Naive thymus-derived CD4-positive, alpha-beta T cell (primary cell): ENCODE measurements around the gene FCRLB. TPM values are rescaled to one million over a fixed set of nuclear protein-coding genes. Genes with fewer than 3 reads are reported as not detected.

Experiments
- ATAC-seq: fragments of 150-1000 bp; cut with Tn5 transposase; 2 replicates; pipeline ENCODE4 v1.10.0; 2021; ENCODE audit warnings: mild to moderate bottlenecking, moderate library complexity
- CTCF ChIA-PET: fragments of 350-600 bp; sonication (Branson Sonifier 250); formaldehyde crosslinking; loops from one replicate; lab custom pipeline; 2021; ENCODE audit warnings: antibody characterized with exemption; lab: Charles Lee
- POLR2A ChIA-PET: fragments of 350-600 bp; sonication (Branson Sonifier 250); formaldehyde crosslinking; loops from one replicate; lab custom pipeline; 2021; ENCODE audit warnings: antibody characterized with exemption, inconsistent platforms; lab: Charles Lee
- DNase-seq, 9 donors: peaks; one replicate each; pipeline versions ENCODE4 v3.0.0 to v3.0.0-alpha.2; 2020 to 2022; ENCODE audit warnings: mixed read lengths in 1 of 9
- H3K27ac ChIP-seq: one replicate; pipeline ENCODE4 v1.7.0; 2013; ENCODE audit warnings: mild to moderate bottlenecking, low read depth, low read length, moderate library complexity
- H3K27me3 ChIP-seq, 2 donors: one replicate each; pipeline ENCODE4 v1.7.0; 2013; ENCODE audit warnings: low read length in 2 of 2, mild to moderate bottlenecking in 2 of 2, moderate library complexity in 2 of 2; ENCODE audit not compliant: control insufficient read depth in 2 of 2, insufficient read depth in 2 of 2
- H3K36me3 ChIP-seq, 3 experiments: 1 replicate in 2 of 3; 2 replicates in 1 of 3; pipeline ENCODE4 v1.7.0; 2013; ENCODE audit warnings: low read length in 3 of 3, mild to moderate bottlenecking in 3 of 3, moderate library complexity in 1 of 3; ENCODE audit not compliant: insufficient read depth in 3 of 3, control insufficient read depth in 2 of 3
- H3K4me1 ChIP-seq, 2 donors: one replicate each; pipeline ENCODE4 v1.7.0; 2013; ENCODE audit warnings: low read length in 2 of 2, mild to moderate bottlenecking in 2 of 2, moderate library complexity in 1 of 2; ENCODE audit not compliant: control insufficient read depth in 2 of 2, insufficient read depth in 2 of 2
- H3K4me3 ChIP-seq: 2 replicates; pipeline ENCODE4 v1.7.0; 2013; ENCODE audit warnings: mild to moderate bottlenecking, low read length
- H3K9me3 ChIP-seq, 3 experiments: 1 replicate in 2 of 3; 2 replicates in 1 of 3; pipeline ENCODE4 v1.7.0; 2013; ENCODE audit warnings: low read length in 3 of 3; ENCODE audit not compliant: control insufficient read depth in 2 of 3
- H3K27ac Mint-ChIP-seq, 9 donors: one replicate each; pipeline ENCODE4 v1.8.0; 2020 to 2022; ENCODE audit warnings: mixed read lengths in 9 of 9, mild to moderate bottlenecking in 8 of 9, moderate library complexity in 5 of 9, inconsistent platforms in 2 of 9
- H3K27me3 Mint-ChIP-seq, 5 donors: one replicate each; pipeline ENCODE4 v1.8.0; 2021 to 2022; ENCODE audit warnings: mixed read lengths in 5 of 5, mild to moderate bottlenecking in 1 of 5
- H3K36me3 Mint-ChIP-seq, 5 donors: one replicate each; pipeline ENCODE4 v1.8.0; 2020 to 2022; ENCODE audit warnings: mixed read lengths in 5 of 5, mild to moderate bottlenecking in 3 of 5, inconsistent platforms in 1 of 5
- H3K4me1 Mint-ChIP-seq, 7 donors: one replicate each; pipeline ENCODE4 v1.8.0; 2020 to 2022; ENCODE audit warnings: mixed read lengths in 7 of 7, mild to moderate bottlenecking in 3 of 7, inconsistent platforms in 1 of 7
- H3K4me3 Mint-ChIP-seq, 10 donors: one replicate each; pipeline ENCODE4 v1.8.0; 2020 to 2022; ENCODE audit warnings: mild to moderate bottlenecking in 10 of 10, mixed read lengths in 10 of 10, moderate library complexity in 6 of 10, inconsistent platforms in 2 of 10
- H3K9me3 Mint-ChIP-seq, 11 donors: one replicate each; pipeline ENCODE4 v1.8.0; 2020 to 2022; ENCODE audit warnings: mixed read lengths in 11 of 11, mild to moderate bottlenecking in 4 of 11, inconsistent platforms in 1 of 11, moderate library complexity in 1 of 11
- intact Hi-C, 2 donors: fragments of 100-400 bp; cut with micrococcal nuclease; formaldehyde crosslinking; loops; one replicate each; pipeline ENCODE4 v1.15.1; 2023
- polyA plus RNA-seq, 2 donors: library from polyadenylated mRNA; unstranded; fragments of 300-500 nt; fragmentation: Illumina TruSeq; gene quantifications; one replicate each; pipeline ENCODE4 v1.2.3, GENCODE V29; 2021
- total RNA-seq, 6 experiments: library from RNA in 5 of 6; stranded (reverse) in 5 of 6; gene quantifications; 1 replicate in 5 of 6; 2 replicates in 1 of 6; pipeline ENCODE4 v1.2.3 and lab custom pipeline; 2021 to 2026

Gene FCRLB
- total and polyA plus RNA-seq, 7 experiments from 2014 or later = 0.34 to 1.8 (median 0.79) TPM

- peak overlapping the region in 1 of 9 donors; percentile 1 for H3K27ac Mint-ChIP-seq
- no peak for DNase-seq
- Histone ChIP-seq H3K4me3 (no peak overlapping the region), H3K27ac (no peak overlapping the region), H3K27me3 (no peaks in the 10 kb centered on the region), H3K4me1 (peaks cover 11 to 16% of the 10 kb centered on the region in 2 donors), H3K9me3 (no peaks in the 10 kb centered on the region), H3K36me3 (no peaks in the 10 kb centered on the region)
- intact Hi-C loops = loop anchor here (5.0 to 10.0 kb wide), 4 partner anchors 46 to 1804 kb away; partner anchors contain the start of genes TAGLN2 (in 1 of the 2) and TOMM40L (in 1 of the 2)
- H3K9me3 Mint-ChIP-seq = peaks cover 0 to 2% (median 0%) of the 10 kb centered on the region in 11 donors
- peaks cover 0 to 3% (median 0%) of the 10 kb centered on the region in 5 donors for H3K36me3 Mint-ChIP-seq
- ChIA-PET CTCF (interaction anchor here (0.7 to 1.4 kb wide), 2 partner anchors 9 to 241 kb away, joined by 7 to 9 read pairs; no protein-coding TSS in a partner anchor), POLR2A (interaction anchor here (0.7 to 5.3 kb wide), 4 partner anchors 9 to 336 kb away, joined by 3 to 60 read pairs (median 5); no protein-coding TSS in a partner anchor)
- peak overlapping the region in 4 of 10 donors; percentile 5 to 100 (median 99) for H3K4me3 Mint-ChIP-seq
- H3K4me1 Mint-ChIP-seq = peaks cover 21 to 47% (median 35%) of the 10 kb centered on the region in 7 donors
- peaks cover 0 to 72% (median 0%) of the 10 kb centered on the region in 5 donors for H3K27me3 Mint-ChIP-seq
- no peak for ATAC-seq
Observed at GRCh38 chr1:161728376-161729226, 7.3 kb downstream of the FCRLB start.

GRCh38 chr1:161730050-161730564 lies 8.8 kb downstream of the FCRLB start:
- peak overlapping the region in 1 of 9 donors; percentile 3 for H3K27ac Mint-ChIP-seq
- H3K4me1 Mint-ChIP-seq = peaks cover 21 to 43% (median 30%) of the 10 kb centered on the region in 7 donors
- DNase-seq (peak in 1 of 9 donors; percentile 38), ATAC-seq (no peak)
- peaks cover 0 to 2% (median 0%) of the 10 kb centered on the region in 11 donors for H3K9me3 Mint-ChIP-seq
- Histone ChIP-seq H3K27ac (no peak overlapping the region), H3K27me3 (no peaks in the 10 kb centered on the region), H3K4me3 (no peak overlapping the region), H3K4me1 (peaks cover 11 to 16% of the 10 kb centered on the region in 2 donors), H3K36me3 (no peaks in the 10 kb centered on the region), H3K9me3 (no peaks in the 10 kb centered on the region)
- ChIA-PET CTCF (no interaction called here), POLR2A (interaction anchor here (0.6 to 5.3 kb wide), 2 partner anchors 8 to 83 kb away, joined by 7 to 60 read pairs; no protein-coding TSS in a partner anchor)
- peaks cover 0 to 68% (median 0%) of the 10 kb centered on the region in 5 donors for H3K27me3 Mint-ChIP-seq
- H3K4me3 Mint-ChIP-seq = peak overlapping the region in 2 of 10 donors; percentile 6 to 33
- intact Hi-C loops = no loop called here
- peaks cover 0 to 3% (median 0%) of the 10 kb centered on the region in 5 donors for H3K36me3 Mint-ChIP-seq

- DNase-seq (no peak), ATAC-seq (no peak)
- Histone ChIP-seq H3K4me3 (no peak overlapping the region), H3K27ac (no peak overlapping the region), H3K4me1 (peaks cover 11 to 16% of the 10 kb centered on the region in 2 donors), H3K9me3 (no peaks in the 10 kb centered on the region), H3K27me3 (no peaks in the 10 kb centered on the region), H3K36me3 (no peaks in the 10 kb centered on the region)
- Mint-ChIP-seq H3K9me3 (peaks cover 0 to 2% (median 0%) of the 10 kb centered on the region in 11 donors), H3K4me1 (peaks cover 18 to 33% (median 30%) of the 10 kb centered on the region in 7 donors), H3K36me3 (peaks cover 0 to 3% (median 0%) of the 10 kb centered on the region in 5 donors), H3K27me3 (peaks cover 0 to 66% (median 5%) of the 10 kb centered on the region in 5 donors), H3K4me3 (no peak overlapping the region), H3K27ac (peak overlapping the region in 1 of 9 donors; percentile 32)
- POLR2A ChIA-PET = no interaction called here
- intact Hi-C loops = no loop called here
- CTCF ChIA-PET = no interaction called here
Observed at GRCh38 chr1:161731241-161731640, 9.9 kb downstream of the FCRLB start.

GRCh38 chr1:161731981-161732718 lies 10.8 kb downstream of the FCRLB start:
- Histone ChIP-seq H3K27ac (no peak overlapping the region), H3K9me3 (no peaks in the 10 kb centered on the region), H3K4me3 (no peak overlapping the region), H3K36me3 (no peaks in the 10 kb centered on the region), H3K4me1 (peaks cover 10 to 16% of the 10 kb centered on the region in 2 donors), H3K27me3 (no peaks in the 10 kb centered on the region)
- ChIA-PET CTCF (interaction anchor here (1.2 kb wide), 1 partner anchor 9 kb away, joined by 4 read pairs; no protein-coding TSS in a partner anchor), POLR2A (no interaction called here)
- ATAC-seq (no peak), DNase-seq (no peak)
- Mint-ChIP-seq H3K4me1 (peaks cover 18 to 35% (median 30%) of the 10 kb centered on the region in 7 donors), H3K9me3 (peaks cover 0 to 2% (median 0%) of the 10 kb centered on the region in 11 donors), H3K4me3 (no peak overlapping the region), H3K27me3 (peaks cover 0 to 69% (median 5%) of the 10 kb centered on the region in 5 donors), H3K27ac (peak overlapping the region in 1 of 9 donors; percentile 32), H3K36me3 (peaks cover 0 to 3% (median 0%) of the 10 kb centered on the region in 5 donors)
- intact Hi-C loops = no loop called here

GRCh38 chr1:161733526-161733925 lies 12.2 kb downstream of the FCRLB start:
- no peak overlapping the region for H3K27ac ChIP-seq
- DNase-seq (no peak), ATAC-seq (no peak)
- intact Hi-C loops = no loop called here
- peaks cover 0 to 3% (median 0%) of the 10 kb centered on the region in 5 donors for H3K36me3 Mint-ChIP-seq
- H3K27me3 Mint-ChIP-seq = peaks cover 0 to 64% (median 5%) of the 10 kb centered on the region in 5 donors
- no peak overlapping the region for H3K4me3 ChIP-seq
- peaks cover 0 to 13% of the 10 kb centered on the region in 2 donors for H3K4me1 ChIP-seq
- no peaks in the 10 kb centered on the region for H3K9me3 Mint-ChIP-seq
- H3K4me3 Mint-ChIP-seq = no peak overlapping the region
- ChIA-PET CTCF (no interaction called here), POLR2A (interaction anchor here (1.2 kb wide), 1 partner anchor 15 kb away, joined by 3 read pairs; no protein-coding TSS in a partner anchor)
- H3K36me3 ChIP-seq = no peaks in the 10 kb centered on the region
- H3K4me1 Mint-ChIP-seq = peaks cover 10 to 28% (median 21%) of the 10 kb centered on the region in 7 donors
- no peaks in the 10 kb centered on the region for H3K9me3 ChIP-seq
- H3K27ac Mint-ChIP-seq = no peak overlapping the region
- no peaks in the 10 kb centered on the region for H3K27me3 ChIP-seq

DNA sequence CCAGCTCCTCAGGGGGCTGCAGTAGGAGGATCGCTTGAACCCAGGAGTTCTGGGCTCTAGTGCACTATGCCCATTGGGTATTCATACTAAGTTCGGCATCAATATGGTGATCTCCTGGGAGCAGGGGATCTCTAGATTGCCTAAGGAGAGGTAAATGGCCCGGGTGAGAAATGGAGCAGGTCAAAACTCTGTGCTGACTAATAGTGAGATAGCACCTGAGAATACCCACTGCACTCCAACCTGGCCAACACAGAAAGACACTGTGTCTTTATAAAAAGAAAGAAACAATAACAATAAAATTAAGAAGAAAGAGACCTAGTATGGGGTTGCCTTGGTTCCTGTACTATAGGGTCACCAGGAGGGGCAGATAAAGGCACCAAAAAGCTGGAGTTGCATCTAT lies 14.5 kb downstream of the FCRLB start:
- H3K27ac Mint-ChIP-seq = no peak overlapping the region
- no peaks in the 10 kb centered on the region for H3K36me3 Mint-ChIP-seq
- DNase-seq (no peak), ATAC-seq (no peak)
- no peak overlapping the region for H3K4me3 Mint-ChIP-seq
- POLR2A ChIA-PET = interaction anchor here (0.8 to 5.9 kb wide), 2 partner anchors 8 to 1634 kb away, joined by 3 to 60 read pairs; no protein-coding TSS in a partner anchor
- H3K27ac ChIP-seq = no peak overlapping the region
- no peaks in the 10 kb centered on the region for H3K9me3 Mint-ChIP-seq
- CTCF ChIA-PET = no interaction called here
- H3K9me3 ChIP-seq = no peaks in the 10 kb centered on the region
- H3K4me3 ChIP-seq = no peak overlapping the region
- H3K4me1 ChIP-seq = peaks cover 0 to 23% of the 10 kb centered on the region in 2 donors
- no peaks in the 10 kb centered on the region for H3K27me3 ChIP-seq
- no peaks in the 10 kb centered on the region for H3K36me3 ChIP-seq
- peaks cover 4 to 30% (median 14%) of the 10 kb centered on the region in 7 donors for H3K4me1 Mint-ChIP-seq
- intact Hi-C loops = no loop called here
- H3K27me3 Mint-ChIP-seq = peaks cover 0 to 52% (median 5%) of the 10 kb centered on the region in 5 donors
